Gastroesophageal sphincter (tissue), 4 donors: Measurements from ENCODE around the gene SPSB3. TPM values are rescaled to one million over a fixed set of nuclear protein-coding genes. Genes with fewer than 3 reads are reported as not detected.

ENCODE experiments used
- ATAC-seq: fragments of 150-250 bp; one replicate; pipeline ENCODE4 v1.9.1; 2016; ENCODE audit warnings: mild to moderate bottlenecking, moderate library complexity
- H3K27ac ChIP-seq, 4 donors: fragments of 200-600 bp; sonication (generic) in 3 of 4; 1 replicate in 3 of 4; 2 replicates in 1 of 4; pipeline ENCODE4 v1.5.1; 2016 to 2019
- H3K27me3 ChIP-seq: fragments of 200-600 bp; sonication (generic); one replicate; pipeline ENCODE4 v1.5.1; 2019
- H3K36me3 ChIP-seq, 2 donors: fragments of 200-600 bp; sonication (generic); one replicate each; pipeline ENCODE4 v1.5.1; 2019; ENCODE audit warnings: control low read depth in 1 of 2
- H3K4me1 ChIP-seq, 3 donors: fragments of 200-600 bp; sonication (generic); 1 replicate in 2 of 3; 2 replicates in 1 of 3; pipeline ENCODE4 v1.5.1; 2016 to 2019; ENCODE audit warnings: control low read depth in 2 of 3
- H3K4me3 ChIP-seq, 2 donors: fragments of 200-600 bp; sonication (generic); one replicate each; pipeline ENCODE4 v1.5.1; 2019; ENCODE audit warnings: mild to moderate bottlenecking in 1 of 2, moderate library complexity in 1 of 2
- H3K9me3 ChIP-seq, 3 donors: fragments of 200-600 bp; sonication (generic); one replicate each; pipeline ENCODE4 v1.5.1; 2017 to 2019; ENCODE audit warnings: control low read depth in 2 of 3
- CTCF ChIP-seq, 4 experiments: fragments of 200-600 bp in 2 of 4; fragments of 450-650 bp in 2 of 4; sonication (generic) in 1 of 4; IDR thresholded peaks; one replicate each; pipeline ENCODE4 v1.5.1; 2017 to 2019; ENCODE audit warnings: antibody characterized with exemption in 4 of 4, mild to moderate bottlenecking in 2 of 4, moderate library complexity in 2 of 4
- EP300 ChIP-seq: sonication (generic); formaldehyde crosslinking; IDR thresholded peaks from one replicate; pipeline ENCODE4 v1.6.1; 2017; ENCODE audit warnings: antibody characterized with exemption, mild to moderate bottlenecking
- POLR2A ChIP-seq, 2 donors: fragments of 450-650 bp; IDR thresholded peaks; one replicate each; pipeline ENCODE4 v1.6.1; 2017; ENCODE audit warnings: antibody characterized with exemption in 2 of 2, mild to moderate bottlenecking in 2 of 2, moderate library complexity in 1 of 2
- POLR2AphosphoS5 ChIP-seq: sonication (generic); formaldehyde crosslinking; IDR thresholded peaks from one replicate; pipeline ENCODE4 v1.6.1; 2017; ENCODE audit warnings: antibody characterized with exemption
- WGBS, 2 donors: methylation state at CpG; one replicate each; pipeline ENCODE4 v1.1.5; 2018; ENCODE audit warnings: low coverage in 1 of 2; 5-methylcytosine and 5-hydroxymethylcytosine counted together
- total RNA-seq, 4 donors: library from RNA; depleted of rRNA; stranded (reverse); fragments of >200 nt; gene quantifications; one replicate each; pipeline ENCODE4 v1.1.0, GENCODE V29; 2016

SPSB3 gene
- total RNA-seq, 4 donors from 2014 or later = 52.4 to 81.1 (median 75.4) TPM

DNA sequence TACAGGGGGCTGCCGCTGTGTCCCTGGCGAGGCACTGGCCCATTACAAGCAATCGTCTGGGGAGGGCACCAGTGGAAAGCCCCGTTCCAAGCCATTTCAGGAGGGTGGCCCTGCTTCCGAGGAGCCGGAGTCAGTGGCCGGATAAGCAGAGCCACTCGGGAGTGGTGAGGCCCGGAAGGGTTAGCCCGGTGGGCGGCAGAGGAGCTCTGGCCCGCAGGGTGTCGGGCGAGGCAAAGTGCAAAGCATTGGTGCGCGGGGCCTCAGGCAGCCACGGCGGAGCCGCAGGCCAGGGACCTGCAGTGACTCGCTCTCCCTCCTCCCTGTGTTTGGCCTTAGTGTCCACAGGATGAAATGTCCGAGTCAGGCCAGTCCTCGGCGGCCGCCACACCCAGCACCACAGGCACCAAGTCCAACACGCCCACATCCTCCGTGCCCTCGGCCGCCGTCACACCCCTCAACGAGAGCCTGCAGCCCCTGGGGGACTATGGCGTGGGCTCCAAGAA is 35.6 kb downstream of the SPSB3 start:
- H3K9me3 ChIP-seq = no peaks in the 10 kb centered on the region
- TF ChIP-seq CTCF (IDR thresholded peaks at IDR 0.05) (no peak), POLR2A (IDR thresholded peaks at IDR 0.05) (no peak), POLR2AphosphoS5 (no peak), EP300 (no peak)
- no peak overlapping the region for H3K4me3 ChIP-seq
- no peak overlapping the region for H3K27ac ChIP-seq
- no peak for ATAC-seq
- peaks cover 0 to 98% of the 10 kb centered on the region in 2 donors for H3K36me3 ChIP-seq
- H3K4me1 ChIP-seq = no peaks in the 10 kb centered on the region
- WGBS, 2 donors = 73 to 80% methylated on average over 1 to 3 of the region's 31 CpGs
- H3K27me3 ChIP-seq = no peaks in the 10 kb centered on the region

- Histone ChIP-seq H3K9me3 (no peaks in the 10 kb centered on the region), H3K36me3 (peaks cover 0 to 98% of the 10 kb centered on the region in 2 donors), H3K4me1 (no peaks in the 10 kb centered on the region), H3K4me3 (no peak overlapping the region), H3K27me3 (no peaks in the 10 kb centered on the region), H3K27ac (no peak overlapping the region)
- no peak for ATAC-seq
- TF ChIP-seq POLR2AphosphoS5 (no peak), EP300 (no peak), CTCF (IDR thresholded peaks at IDR 0.05) (no peak), POLR2A (IDR thresholded peaks at IDR 0.05) (no peak)
- WGBS, 2 donors = 91 to 100% methylated on average over 1 to 6 of the region's 29 CpGs
Measured at GRCh38 chr16:1745900-1746692, 36.3 kb downstream of the SPSB3 start.

DNA sequence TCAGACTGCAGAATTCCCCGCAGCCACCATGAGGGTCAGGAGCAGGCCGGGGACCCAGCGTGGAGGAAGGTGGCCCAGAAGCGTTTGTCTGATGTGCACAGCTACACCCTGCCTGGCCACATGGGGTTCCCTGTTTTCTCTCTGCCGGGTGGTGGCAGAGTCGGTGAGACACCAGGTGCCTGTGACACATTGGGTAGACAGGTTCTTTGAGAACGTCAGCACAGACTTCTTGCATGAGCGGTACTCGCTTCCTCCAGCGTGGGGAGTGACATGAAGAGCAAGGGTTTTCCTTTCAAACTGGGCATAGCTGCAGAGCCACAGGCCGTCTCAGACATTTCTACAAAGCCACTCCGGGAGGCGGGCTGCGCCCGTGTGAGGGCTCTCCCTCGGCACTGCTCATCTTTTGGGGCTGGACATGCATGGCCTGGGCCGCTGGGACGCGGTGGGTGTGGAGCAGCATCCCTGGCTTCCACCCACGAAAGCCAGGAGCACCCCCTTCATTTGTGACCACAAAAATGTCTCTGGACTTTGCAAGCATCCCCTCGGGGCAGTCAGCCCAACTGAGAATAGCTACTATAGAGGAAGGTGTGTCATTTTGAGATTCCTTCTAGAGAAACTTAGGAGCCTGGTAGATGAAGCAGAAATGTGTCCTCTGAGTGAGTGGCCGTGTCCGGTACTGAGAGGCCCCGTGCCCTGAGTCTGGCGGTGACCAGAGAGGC is 37.0 kb downstream of the SPSB3 start:
- no peak overlapping the region for H3K4me3 ChIP-seq
- TF ChIP-seq POLR2AphosphoS5 (no peak), CTCF (IDR thresholded peaks at IDR 0.05) (no peak), POLR2A (IDR thresholded peaks at IDR 0.05) (no peak), EP300 (no peak)
- no peaks in the 10 kb centered on the region for H3K4me1 ChIP-seq
- no peak overlapping the region for H3K27ac ChIP-seq
- ATAC-seq = no peak
- no peaks in the 10 kb centered on the region for H3K27me3 ChIP-seq
- H3K36me3 ChIP-seq = peaks cover 0 to 98% of the 10 kb centered on the region in 2 donors
- WGBS, 2 donors = 33% methylated on average over 1 of the region's 25 CpGs; no CpG with 5 or more reads in 1 of the 2 donors
- no peaks in the 10 kb centered on the region for H3K9me3 ChIP-seq

GRCh38 chr16:1744338-1744840 is 38.0 kb downstream of the SPSB3 start:
- Histone ChIP-seq H3K27me3 (no peaks in the 10 kb centered on the region), H3K4me3 (no peak overlapping the region), H3K9me3 (no peaks in the 10 kb centered on the region), H3K36me3 (peaks cover 0 to 91% of the 10 kb centered on the region in 2 donors), H3K27ac (no peak overlapping the region), H3K4me1 (no peaks in the 10 kb centered on the region)
- TF ChIP-seq POLR2AphosphoS5 = no peak
- no peak for TF ChIP-seq EP300
- TF ChIP-seq POLR2A (IDR thresholded peaks at IDR 0.05) = no peak
- TF ChIP-seq CTCF (IDR thresholded peaks at IDR 0.05) = no peak
- ATAC-seq = no peak
- 85 to 88% methylated on average over 13 to 14 of the region's 24 CpGs for WGBS, 2 donors
